Stimulated activated naive CD4-positive, alpha-beta T cell (primary cell): ENCODE measurements around the gene LAGE3.
A peak's percentile ranks its signal among the peaks of the same experiment; 100 is the strongest.

Source experiments
- DNase-seq, 6 experiments: peaks; one replicate each; lab custom pipeline; 2025; lab: John Stamatoyannopoulos, UW

The LAGE3 gene

DNA sequence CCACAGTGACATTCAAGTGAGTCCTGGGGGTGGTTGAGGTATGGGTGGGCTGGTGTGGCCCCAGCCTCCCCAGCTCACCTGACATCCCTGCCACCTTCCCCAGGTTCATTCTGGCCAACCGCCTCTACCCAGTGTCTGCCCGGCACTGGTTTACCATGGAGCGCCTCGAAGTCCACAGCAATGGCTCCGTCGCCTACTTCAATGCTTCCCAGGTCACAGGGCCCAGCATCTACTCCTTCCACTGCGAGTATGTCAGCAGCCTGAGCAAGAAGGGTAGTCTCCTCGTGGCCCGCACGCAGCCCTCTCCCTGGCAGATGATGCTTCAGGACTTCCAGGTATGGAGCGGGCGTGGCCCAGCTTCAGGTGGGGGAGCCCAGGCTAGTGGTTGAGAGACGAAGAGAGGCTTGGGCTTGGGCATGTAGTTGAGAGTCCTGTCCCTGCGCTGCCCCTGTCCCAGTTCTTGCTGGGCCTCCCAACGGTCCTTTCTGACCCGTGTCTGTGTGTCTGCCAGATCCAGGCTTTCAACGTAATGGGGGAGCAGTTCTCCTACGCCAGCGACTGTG is 43.8 kb downstream of the LAGE3 start:
- no peak for DNase-seq

DNA sequence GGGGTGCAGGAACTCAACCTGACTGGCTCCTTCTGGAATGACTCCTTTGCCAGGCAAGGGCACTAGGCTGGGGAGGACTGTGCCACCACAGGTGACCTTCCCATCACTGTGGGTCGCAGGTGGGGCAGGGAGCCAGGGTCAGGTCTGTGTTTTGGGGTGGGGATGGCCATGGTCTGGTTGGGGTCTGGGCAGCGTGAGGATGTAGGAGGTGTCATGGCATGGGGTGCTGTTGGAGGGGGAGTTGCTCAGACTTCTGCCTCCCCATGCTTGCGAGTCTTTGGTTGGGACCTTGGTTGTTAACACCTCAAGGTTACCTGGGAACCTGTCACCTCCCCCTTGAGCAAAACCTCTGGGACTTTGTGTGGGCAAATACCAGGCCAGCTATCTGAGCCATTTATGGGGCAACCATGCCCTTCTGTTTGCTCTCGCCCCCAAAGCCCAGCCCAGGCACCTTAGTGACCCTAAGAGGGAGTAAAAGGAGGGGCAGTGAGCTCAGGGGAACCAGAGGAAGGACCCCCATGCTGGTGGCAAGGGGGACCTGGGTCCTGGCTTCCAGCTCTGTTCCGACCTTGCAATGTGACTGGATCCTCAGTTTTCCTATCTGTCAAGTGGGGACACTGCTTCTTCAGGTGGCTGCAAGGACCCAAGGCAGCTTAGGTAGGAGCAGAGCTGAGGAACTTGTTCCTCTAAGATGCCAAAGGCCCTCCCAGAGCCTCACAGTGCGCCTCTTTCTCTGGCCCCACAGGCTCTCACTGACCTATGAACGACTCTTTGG is 44.5 kb downstream of the LAGE3 start:
- no peak for DNase-seq

DNA sequence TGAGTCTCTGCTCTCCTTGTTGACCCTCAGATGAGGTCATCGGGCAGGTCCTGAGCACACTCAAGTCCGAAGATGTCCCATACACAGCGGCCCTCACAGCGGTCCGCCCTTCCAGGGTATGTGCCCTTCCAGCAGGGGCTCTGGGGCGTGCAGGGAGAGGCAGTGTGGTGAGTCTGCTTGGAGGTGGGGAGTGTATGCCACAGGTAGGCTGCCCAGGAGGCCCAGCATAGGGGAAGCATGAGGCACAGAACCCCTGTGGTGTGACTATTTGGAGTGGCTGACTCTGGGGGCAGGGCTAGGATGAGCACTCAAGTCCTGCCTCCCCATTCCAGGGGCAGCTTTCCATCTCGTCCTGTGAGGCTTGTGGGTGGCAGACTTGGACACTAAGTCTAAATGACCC is 45.5 kb downstream of the LAGE3 start:
- no peak for DNase-seq

DNA sequence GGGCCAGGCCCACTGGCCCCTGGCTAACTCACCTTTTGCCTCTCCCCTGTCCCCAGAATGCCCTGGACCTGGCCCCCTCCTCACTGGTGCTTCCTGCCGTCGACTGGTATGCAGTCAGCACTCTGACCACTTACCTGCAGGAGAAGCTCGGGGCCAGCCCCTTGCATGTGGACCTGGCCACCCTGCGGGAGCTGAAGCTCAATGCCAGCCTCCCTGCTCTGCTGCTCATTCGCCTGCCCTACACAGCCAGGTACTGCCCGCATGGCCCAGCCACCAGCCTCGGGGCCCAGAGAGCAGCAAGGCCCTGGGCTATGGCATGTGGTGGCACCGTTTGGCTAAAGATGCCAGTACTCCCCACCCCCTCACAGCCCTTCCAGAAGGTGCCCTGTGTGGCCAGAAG is 46.9 kb downstream of the LAGE3 start:
- no peak for DNase-seq

DNA sequence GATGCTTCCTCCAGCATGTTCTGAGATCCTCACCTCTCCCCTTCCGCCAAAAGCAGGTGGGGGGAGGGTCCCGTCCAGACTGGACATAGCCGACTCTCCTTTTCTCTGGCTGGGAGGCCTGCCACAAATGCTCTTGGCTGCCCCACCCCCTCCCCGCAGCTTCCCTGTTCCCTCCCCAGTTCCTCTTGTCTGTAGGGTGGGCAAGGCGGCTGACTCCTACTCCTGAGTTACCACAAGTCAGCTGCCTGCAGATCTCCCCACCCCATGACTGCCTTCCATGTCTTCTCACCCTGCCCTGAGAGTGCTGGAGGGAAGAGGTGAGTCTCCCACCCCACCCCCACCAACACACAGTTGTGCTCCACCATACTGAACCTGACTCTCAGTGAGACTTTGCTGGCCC is 47.7 kb downstream of the LAGE3 start:
- no peak for DNase-seq

DNA sequence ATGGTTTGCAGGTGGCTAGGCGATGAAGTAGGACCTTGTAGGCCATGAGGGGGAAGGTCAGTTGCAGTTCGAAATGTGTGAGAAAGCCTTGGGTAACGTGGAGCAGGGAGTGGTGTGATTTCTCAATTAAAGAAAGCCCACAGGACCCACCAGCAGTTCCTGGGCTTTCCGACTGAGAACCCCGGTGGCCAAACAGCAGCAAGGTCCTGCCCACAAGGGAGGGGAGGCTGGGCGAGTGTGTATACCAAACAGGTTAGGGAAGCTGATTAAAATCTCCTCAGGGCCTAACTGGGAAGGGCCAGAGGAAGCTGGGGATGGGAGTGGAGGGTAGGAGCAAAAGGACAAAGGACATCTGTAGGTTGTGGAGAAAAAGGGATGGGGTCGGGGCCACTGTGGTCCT is 48.2 kb downstream of the LAGE3 start:
- DNase-seq: no peak

DNA sequence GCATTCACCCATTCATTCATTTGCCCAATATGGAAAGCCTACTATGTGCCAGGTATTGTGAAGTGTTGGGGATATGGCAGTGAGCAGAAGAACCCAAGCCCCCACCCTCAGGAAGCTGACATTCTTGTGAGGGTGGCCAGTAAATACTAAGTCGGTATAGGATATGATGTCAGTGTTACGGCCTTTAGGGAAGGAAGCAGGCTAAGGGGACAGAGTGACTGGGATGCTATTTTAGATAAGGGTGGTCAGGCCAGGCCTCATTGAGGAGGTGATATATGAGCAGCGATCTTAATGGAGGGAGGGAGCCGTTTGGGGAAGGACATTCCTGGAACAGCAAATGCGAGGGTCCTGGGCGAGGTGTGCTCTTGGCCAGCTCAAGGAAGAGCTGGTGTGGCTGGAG is 48.6 kb downstream of the LAGE3 start:
- no peak for DNase-seq

DNA sequence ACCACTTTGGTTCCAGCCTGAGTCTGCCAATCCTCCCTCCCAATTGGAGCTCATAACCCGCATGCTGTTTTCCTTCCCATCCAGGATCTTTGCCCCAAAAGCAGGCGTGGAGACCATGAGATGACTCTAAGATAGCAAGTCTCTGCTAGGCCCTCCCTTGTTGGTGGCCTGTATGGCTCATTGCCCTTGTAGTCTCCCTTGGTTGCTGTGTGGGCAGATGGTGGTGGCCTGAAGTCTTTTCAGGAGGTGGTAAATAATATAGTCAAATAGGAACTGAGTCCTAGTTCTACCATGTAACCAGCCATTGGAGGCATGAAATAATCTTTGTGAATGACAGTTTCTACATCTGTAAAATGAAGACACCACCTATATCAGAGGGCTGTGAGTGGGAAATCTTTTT is 49.4 kb downstream of the LAGE3 start:
- DNase-seq: no peak

DNA sequence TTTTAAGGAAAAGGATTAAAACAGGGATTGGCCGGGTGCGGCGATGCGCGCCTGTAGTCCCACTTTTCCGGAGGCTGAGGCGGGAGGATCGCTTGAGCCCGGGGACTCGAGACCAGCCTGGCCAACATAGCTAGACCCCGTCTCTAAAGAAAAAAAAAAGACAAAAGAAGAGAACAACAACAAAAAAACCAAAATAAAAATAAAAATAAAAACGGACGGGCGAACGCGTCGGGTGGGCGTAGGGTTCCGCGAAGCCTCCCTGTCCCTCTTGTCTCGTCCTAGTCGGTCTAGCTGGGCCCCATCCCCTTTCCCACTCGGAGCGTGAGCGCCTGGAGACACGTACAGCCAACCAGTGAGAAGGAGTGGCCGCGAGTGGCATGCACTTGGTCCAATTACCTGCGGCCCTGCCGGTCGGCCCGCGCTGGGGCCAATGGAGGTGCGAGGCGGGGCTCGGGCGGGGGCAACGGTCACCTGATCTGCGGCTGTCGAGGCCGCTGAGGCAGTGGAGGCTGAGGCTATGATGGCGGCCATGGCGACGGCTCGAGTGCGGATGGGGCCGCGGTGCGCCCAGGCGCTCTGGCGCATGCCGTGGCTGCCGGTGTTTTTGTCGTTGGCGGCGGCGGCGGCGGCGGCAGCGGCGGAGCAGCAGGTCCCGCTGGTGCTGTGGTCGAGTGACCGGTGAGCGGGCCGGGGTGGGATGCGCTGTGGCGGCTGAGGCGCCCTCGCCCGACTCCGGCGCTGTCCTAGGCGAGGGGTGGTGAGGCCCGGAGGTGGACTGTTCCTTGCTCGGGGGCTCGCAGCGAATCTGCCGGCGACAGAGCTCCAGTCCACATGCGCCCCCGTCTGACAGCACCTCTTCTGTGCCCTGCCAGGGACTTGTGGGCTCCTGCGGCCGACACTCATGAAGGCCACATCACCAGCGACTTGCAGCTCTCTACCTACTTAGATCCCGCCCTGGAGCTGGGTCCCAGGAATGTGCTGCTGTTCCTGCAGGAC is 50.6 kb downstream of the LAGE3 start, which contains the start of gene ATP6AP1:
Gene ATP6AP1 (plus strand): TSS at position 502 of the 996 bp plus-strand sequence. CDS start 16 bp downstream, at position 518.
- peak; percentile 71 to 85 (median 76) for DNase-seq
